ENCODE measurements around the gene FXYD4. TPM values are rescaled to one million over a fixed set of nuclear protein-coding genes. Genes with fewer than 3 reads are reported as not detected.

Gene FXYD4
- total and polyA plus RNA-seq, 11 donors: 0.14 TPM; not detected in 10

- H3K4me1 ChIP-seq: peaks cover 0 to 16% (median 9%) of the 10 kb centered on the region in 12 donors
- WGBS, 4 donors: 92 to 94% (median 94%) methylated on average over 6 of the region's 6 CpGs
- ATAC-seq (no peak), DNase-seq (no peak)
- no peaks in the 10 kb centered on the region for H3K9me3 ChIP-seq
- peaks cover 0 to 6% (median 0%) of the 10 kb centered on the region in 9 donors for H3K36me3 ChIP-seq
- no peak overlapping the region for H3K4me3 ChIP-seq
- intact Hi-C loops (cut with DNase I): no loop called here
- no peaks in the 10 kb centered on the region for H3K27me3 ChIP-seq
- no peak overlapping the region for H3K27ac ChIP-seq
- no peak for TF ChIP-seq CTCF (IDR thresholded peaks at IDR 0.05)
- no peak for TF ChIP-seq POLR2A (IDR thresholded peaks at IDR 0.05)
Measured at GRCh38 chr10:43424416-43424815, 53.0 kb downstream of the FXYD4 start.

Other genes starting within 250 kb of the FXYD4 start
- gene CSGALNACT2, start 233.2 kb upstream of the FXYD4 start, total RNA-seq: 10 to 100 TPM in 3 of 9 donors, 1 to 10 TPM in 6; 6.3 to 17.7 (median 8.8) TPM
- 10 to 100 TPM in 1 of 2 donors, 1 to 10 TPM in 1; 2.6 to 10.1 TPM for gene CSGALNACT2, start 233.2 kb upstream of the FXYD4 start, polyA plus RNA-seq
- 1 to 10 TPM in 6 of 9 donors, under 1 TPM in 3; 0.49 to 5.1 (median 1.4) TPM for gene RASGEF1A, start 104.6 kb upstream of the FXYD4 start, total RNA-seq
- under 1 TPM; 0.14 to 0.42 TPM for gene RASGEF1A, start 104.6 kb upstream of the FXYD4 start, polyA plus RNA-seq
- gene HNRNPF, start 37.5 kb downstream of the FXYD4 start, total RNA-seq: 100 to 1,000 TPM in 1 of 9 donors, 10 to 100 TPM in 8; 60.4 to 142 (median 79.1) TPM
- 10 to 100 TPM; 24.0 to 95.2 TPM for gene HNRNPF, start 37.5 kb downstream of the FXYD4 start, polyA plus RNA-seq
- 1 to 10 TPM; 1.8 to 5.1 (median 2.4) TPM for gene ZNF487, start 65.5 kb downstream of the FXYD4 start, total RNA-seq
- gene ZNF487, start 65.5 kb downstream of the FXYD4 start, polyA plus RNA-seq: 1 to 10 TPM; 2.2 to 3.4 TPM
- gene ZNF239, start 203.0 kb downstream of the FXYD4 start, total RNA-seq: 1 to 10 TPM; 1.1 to 3.7 (median 1.9) TPM
- 1 to 10 TPM in 1 of 2 donors, under 1 TPM in 1; 0.53 to 1.9 TPM for gene ZNF239, start 203.0 kb downstream of the FXYD4 start, polyA plus RNA-seq
- 1 to 10 TPM in 8 of 9 donors, under 1 TPM in 1; 0.40 to 2.6 (median 1.9) TPM for gene ZNF485, start 234.8 kb downstream of the FXYD4 start, total RNA-seq
- gene ZNF485, start 234.8 kb downstream of the FXYD4 start, polyA plus RNA-seq: 1 to 10 TPM; 1.2 to 1.5 TPM